ENCODE measurements around the gene PLXNA2. TPM values are rescaled to one million over a fixed set of nuclear protein-coding genes. Genes with fewer than 3 reads are reported as not detected.

The PLXNA2 gene
- total and polyA plus RNA-seq, 2 of the 4 experiments (the other 2 are of a cell fraction) = 0.72 to 1.1 TPM

DNA sequence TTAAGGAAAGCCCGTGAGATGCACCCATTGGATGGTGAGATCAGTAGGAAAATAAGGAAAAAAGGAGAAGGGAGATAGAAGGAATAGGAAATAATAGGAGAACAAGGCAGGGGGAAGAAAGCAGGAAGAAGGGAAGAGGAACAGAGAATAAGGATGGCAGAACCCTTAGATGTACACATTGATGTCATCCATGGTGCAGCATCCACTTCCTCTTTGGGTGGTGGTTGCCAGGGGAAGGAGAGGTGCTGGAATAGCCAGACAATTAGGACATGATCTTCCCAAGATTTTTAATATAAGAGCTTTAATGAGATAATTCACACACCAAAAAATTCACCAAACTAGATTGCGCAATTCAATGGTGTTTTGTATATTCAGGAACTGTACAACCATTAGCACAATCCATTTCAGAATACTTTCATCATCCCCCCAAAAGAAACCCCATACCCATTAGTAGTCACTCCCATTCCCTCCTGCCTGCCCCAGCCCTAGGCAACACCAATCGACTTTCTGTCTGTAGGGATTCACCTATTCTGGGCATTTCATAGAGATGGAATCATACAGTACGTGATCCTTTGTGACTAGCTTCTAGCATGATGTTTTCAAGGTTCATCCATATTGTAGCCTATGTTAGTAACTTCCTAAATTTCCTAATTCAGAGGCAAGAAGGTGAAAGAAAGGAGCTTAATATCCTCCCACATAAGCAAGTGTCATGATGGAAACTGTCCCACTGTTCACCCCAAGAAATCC lies 121.4 kb downstream of the PLXNA2 start:
- no peak overlapping the region for H4K5ac ChIP-seq (ENCODE audit: low read depth, low read length)
- H3K18ac ChIP-seq (ENCODE audit: low read depth, low read length) = no peak overlapping the region
- H2AFZ ChIP-seq (replicated peaks; ENCODE audit: low read length, poor library complexity) = no peak overlapping the region
- dilution Hi-C loops (cut with HindIII; ENCODE audit: low sequenced_read_pairs, unreplicated experiment) (no loop called here), intact Hi-C loops (cut with micrococcal nuclease) (no loop called here), in situ Hi-C loops (cut with MboI; ENCODE audit: low sequenced_read_pairs) (no loop called here)
- H4K91ac ChIP-seq (ENCODE audit: insufficient read depth, low read depth, low read length) = no peak overlapping the region
- peaks cover 2% of the 10 kb centered on the region; the same call in 1 of the 2 replicates for H3K9me1 ChIP-seq (ENCODE audit: insufficient read depth, low read length)
- H3K4me2 ChIP-seq (ENCODE audit: low read depth, low read length) = no peak overlapping the region
- no peaks in the 10 kb centered on the region for H3K36me3 ChIP-seq (ENCODE audit: control insufficient read depth, insufficient read depth, low read length)
- no peak overlapping the region for H3K14ac ChIP-seq (replicated peaks; ENCODE audit: low read depth, low read length)
- no peak overlapping the region for H2BK20ac ChIP-seq (ENCODE audit: low read depth, low read length)
- no peak overlapping the region for H3K23ac ChIP-seq (ENCODE audit: low read depth, low read length)
- no peak for ATAC-seq (ENCODE audit: low read depth)
- no peak overlapping the region for H2AK9ac ChIP-seq (replicated peaks; ENCODE audit: low read depth, low read length, poor library complexity)
- no peak overlapping the region for H3K4ac ChIP-seq (ENCODE audit: low read depth, low read length)
- no peaks in the 10 kb centered on the region for H3K4me1 ChIP-seq (ENCODE audit: control insufficient read depth, insufficient read depth, low read length)
- H3K56ac ChIP-seq (ENCODE audit: extremely low read depth, insufficient read depth, low read length) = no peak overlapping the region
- no peaks in the 10 kb centered on the region for H3K9me3 ChIP-seq (ENCODE audit: control insufficient read depth, insufficient read depth, low read length)
- no peak overlapping the region for H2BK5ac ChIP-seq (ENCODE audit: low read depth, low read length, poor library complexity, severe bottlenecking)
- no peak overlapping the region for H4K8ac ChIP-seq (ENCODE audit: low read depth in 2 of 2, low read length in 2 of 2)
- DNase-seq = no peak
- no peaks in the 10 kb centered on the region for H3K27me3 ChIP-seq (ENCODE audit: control insufficient read depth, insufficient read depth, low read length)
- BruUV-seq (replicated peaks) = no TSS peak
- H3K79me1 ChIP-seq (ENCODE audit: low read depth in 1 of 2, low read length in 2 of 2) = no peaks in the 10 kb centered on the region; a peak in 1 of 4 replicates
- H3K4me3 ChIP-seq (ENCODE audit: insufficient read depth, low read depth, low read length) = no peak overlapping the region
- H3K9ac ChIP-seq (ENCODE audit: low read depth, low read length) = no peak overlapping the region
- POLR2A ChIA-PET (ENCODE audit: unreplicated experiment) = no interaction called here
- TF ChIP-seq RFX5 (IDR thresholded peaks at IDR 0.05; ENCODE audit: low read depth, low read length) = no peak
- TF ChIP-seq CEBPB (IDR thresholded peaks at IDR 0.05; ENCODE audit: low read depth, low read length) = peak; percentile 93
- TF ChIP-seq SMC3 (IDR thresholded peaks at IDR 0.05; ENCODE audit: low read depth, low read length) = no peak
- H2BK15ac ChIP-seq (ENCODE audit: low read depth, low read length) = no peak overlapping the region
- CTCF ChIA-PET = interaction anchor here (1.1 to 1.2 kb wide), 2 partner anchors 9 to 101 kb away, joined by 6 read pairs; no protein-coding TSS in a partner anchor
- no peaks in the 10 kb centered on the region for H4K20me1 ChIP-seq (ENCODE audit: insufficient read depth, low read length)
- H2BK120ac ChIP-seq (ENCODE audit: low read depth, low read length) = no peak overlapping the region
- no peak overlapping the region for H2AK5ac ChIP-seq (ENCODE audit: low read depth, low read length)
- WGBS, 2 experiments (ENCODE audit: extremely low coverage in 2 of 2, insufficient read length in 1 of 2) = no CpG with 5 or more reads among the region's 4 CpGs
- no peak overlapping the region for H3K27ac ChIP-seq (ENCODE audit: insufficient read depth, low read length)
